Peyer's patch (tissue), 4 donors: ENCODE results near the gene EHD4. TPM values are rescaled to one million over a fixed set of nuclear protein-coding genes. Genes with fewer than 3 reads are reported as not detected.
A peak's percentile ranks its signal among the peaks of the same experiment; 100 is the strongest.

Experiments used
- DNase-seq, 3 donors: peaks; one replicate each; pipeline ENCODE4 v3.0.0-alpha.2; 2017 to 2019
- H3K27ac ChIP-seq, 4 donors: fragments of 200-600 bp; sonication (generic); one replicate each; pipeline ENCODE4 v1.5.1; 2016 to 2019
- H3K27me3 ChIP-seq, 2 donors: fragments of 200-600 bp; sonication (generic); one replicate each; pipeline ENCODE4 v1.5.1; 2019
- H3K36me3 ChIP-seq, 3 donors: fragments of 200-600 bp; sonication (generic); one replicate each; pipeline ENCODE4 v1.5.1; 2016 to 2019
- H3K4me1 ChIP-seq, 4 donors: fragments of 200-600 bp; sonication (generic); one replicate each; pipeline ENCODE4 v1.5.1; 2016 to 2019
- H3K4me3 ChIP-seq, 4 donors: fragments of 200-600 bp; sonication (generic); 1 replicate in 3 of 4; 2 replicates in 1 of 4; pipeline ENCODE4 v1.5.1; 2016 to 2019; ENCODE audit warnings: mild to moderate bottlenecking in 1 of 4
- H3K9me3 ChIP-seq, 4 donors: fragments of 200-600 bp; sonication (generic); one replicate each; pipeline ENCODE4 v1.5.1; 2016 to 2019; ENCODE audit warnings: mild to moderate bottlenecking in 1 of 4
- POLR2A ChIP-seq, 2 donors: fragments of 450-650 bp; IDR thresholded peaks; one replicate each; pipeline ENCODE4 v1.5.1; 2017; ENCODE audit warnings: antibody characterized with exemption in 2 of 2, mild to moderate bottlenecking in 2 of 2, moderate library complexity in 2 of 2
- total RNA-seq, 4 donors: library from RNA; depleted of rRNA; stranded (reverse); fragments of >200 nt; gene quantifications; one replicate each; pipeline ENCODE4 v1.1.0, GENCODE V29; 2016
- TF ChIP-seq, protein P1 (sequence below), 6 experiments: fragments of 450-650 bp in 4 of 6; fragments of 200-600 bp in 2 of 6; sonication (generic) in 1 of 6; IDR thresholded peaks; one replicate each; pipeline ENCODE4 v1.5.1; 2017 to 2019; ENCODE audit warnings: antibody characterized with exemption in 6 of 6, mild to moderate bottlenecking in 3 of 6, moderate library complexity in 1 of 6

Gene EHD4
- total RNA-seq, 4 donors from 2014 or later, result 23.1 to 53.9 (median 34.9) TPM

DNA sequence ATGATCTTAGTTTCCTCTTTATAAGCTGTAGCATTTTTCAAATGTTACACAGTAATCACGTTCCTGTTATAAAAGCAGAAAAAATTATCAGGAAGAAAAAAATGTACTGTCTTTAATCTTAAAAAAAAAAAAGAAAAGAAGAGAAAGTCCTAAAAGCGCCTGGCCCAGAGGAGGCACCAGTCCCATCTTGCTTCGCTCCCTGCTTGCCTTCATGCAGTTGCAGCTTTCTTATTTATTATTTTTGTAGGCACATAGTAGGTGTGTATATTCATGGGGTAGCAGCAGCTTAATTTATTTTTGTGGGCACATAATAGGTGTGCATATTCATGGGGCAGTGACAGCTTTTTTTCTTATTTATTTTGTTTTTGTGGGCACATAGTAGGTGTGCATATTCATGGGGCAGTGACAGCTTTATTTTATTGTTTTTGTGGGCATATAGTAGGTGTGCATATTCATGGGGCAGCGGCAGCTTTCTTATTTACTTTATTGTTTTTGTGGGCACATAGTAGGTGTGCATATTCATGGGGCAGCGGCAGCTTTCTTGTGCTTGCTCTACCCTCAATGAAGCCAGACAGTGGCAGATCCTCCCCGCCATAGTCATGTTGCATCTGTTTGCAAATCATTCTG, 5.5 kb upstream of the EHD4 start:
- H3K36me3 ChIP-seq, result no peaks in the 10 kb centered on the region

DNA sequence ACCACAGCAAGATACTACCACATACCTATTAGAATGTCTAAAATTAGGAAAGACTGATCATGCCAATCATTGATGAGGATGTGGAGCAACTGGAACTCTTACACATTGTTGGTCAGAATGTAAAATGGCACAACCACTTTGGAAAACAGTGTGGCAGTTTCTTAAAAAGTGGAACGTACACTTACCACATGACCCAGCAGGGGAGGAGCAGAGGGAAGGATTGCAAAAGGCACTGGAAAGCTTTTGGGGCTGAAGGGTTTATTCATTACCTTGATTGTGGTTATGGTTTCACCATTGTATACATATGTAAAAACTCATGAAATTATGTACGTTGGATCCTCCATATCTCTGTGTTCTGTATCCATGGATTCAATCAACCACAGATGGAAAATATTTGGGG, 3.3 kb upstream of the EHD4 start:
- Histone ChIP-seq H3K27ac (no peak overlapping the region), H3K27me3 (no peaks in the 10 kb centered on the region), H3K36me3 (no peaks in the 10 kb centered on the region), H3K9me3 (no peaks in the 10 kb centered on the region), H3K4me3 (no peak overlapping the region), H3K4me1 (peaks cover 0 to 7% (median 0%) of the 10 kb centered on the region in 4 donors)
- no peak for DNase-seq
- TF ChIP-seq, protein P1, sequence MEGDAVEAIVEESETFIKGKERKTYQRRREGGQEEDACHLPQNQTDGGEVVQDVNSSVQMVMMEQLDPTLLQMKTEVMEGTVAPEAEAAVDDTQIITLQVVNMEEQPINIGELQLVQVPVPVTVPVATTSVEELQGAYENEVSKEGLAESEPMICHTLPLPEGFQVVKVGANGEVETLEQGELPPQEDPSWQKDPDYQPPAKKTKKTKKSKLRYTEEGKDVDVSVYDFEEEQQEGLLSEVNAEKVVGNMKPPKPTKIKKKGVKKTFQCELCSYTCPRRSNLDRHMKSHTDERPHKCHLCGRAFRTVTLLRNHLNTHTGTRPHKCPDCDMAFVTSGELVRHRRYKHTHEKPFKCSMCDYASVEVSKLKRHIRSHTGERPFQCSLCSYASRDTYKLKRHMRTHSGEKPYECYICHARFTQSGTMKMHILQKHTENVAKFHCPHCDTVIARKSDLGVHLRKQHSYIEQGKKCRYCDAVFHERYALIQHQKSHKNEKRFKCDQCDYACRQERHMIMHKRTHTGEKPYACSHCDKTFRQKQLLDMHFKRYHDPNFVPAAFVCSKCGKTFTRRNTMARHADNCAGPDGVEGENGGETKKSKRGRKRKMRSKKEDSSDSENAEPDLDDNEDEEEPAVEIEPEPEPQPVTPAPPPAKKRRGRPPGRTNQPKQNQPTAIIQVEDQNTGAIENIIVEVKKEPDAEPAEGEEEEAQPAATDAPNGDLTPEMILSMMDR (IDR thresholded peaks at IDR 0.05), result no peak
- no peak for TF ChIP-seq POLR2A (IDR thresholded peaks at IDR 0.05)

More for the DNA sequence above, 5.5 kb upstream of the EHD4 start:
- H3K9me3 ChIP-seq, result no peaks in the 10 kb centered on the region
- no peaks in the 10 kb centered on the region for H3K27me3 ChIP-seq
- H3K27ac ChIP-seq, result no peak overlapping the region
- DNase-seq, result peak in 1 of 3 donors; percentile 15
- H3K4me3 ChIP-seq, result no peak overlapping the region
- peaks cover 0 to 6% (median 0%) of the 10 kb centered on the region in 4 donors for H3K4me1 ChIP-seq
- TF ChIP-seq, protein P1 (IDR thresholded peaks at IDR 0.05), result no peak
- TF ChIP-seq POLR2A (IDR thresholded peaks at IDR 0.05), result no peak

DNA sequence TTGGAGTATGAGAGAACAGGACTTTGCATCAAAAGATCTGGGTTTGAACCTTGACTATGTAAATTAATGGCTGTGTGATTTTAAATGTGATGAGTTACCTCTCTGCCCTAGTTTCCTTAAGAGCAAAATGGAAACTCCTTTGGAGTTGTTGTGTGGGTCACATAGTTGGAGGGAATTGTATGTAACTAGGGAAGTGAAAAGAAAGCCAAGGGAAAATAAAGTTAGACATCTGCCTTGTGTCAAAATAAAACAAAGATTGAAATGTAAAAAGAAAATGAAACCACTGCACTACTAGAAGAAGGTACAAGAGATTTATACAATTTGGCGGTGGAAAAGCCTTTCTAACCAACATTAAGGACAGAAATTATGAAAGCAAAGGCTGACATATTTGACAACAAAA, 1.7 kb upstream of the EHD4 start:
- H3K4me1 ChIP-seq, result peaks cover 0 to 17% (median 3%) of the 10 kb centered on the region in 4 donors
- DNase-seq, result no peak
- no peaks in the 10 kb centered on the region for H3K9me3 ChIP-seq
- H3K27me3 ChIP-seq, result no peaks in the 10 kb centered on the region
- H3K36me3 ChIP-seq, result no peaks in the 10 kb centered on the region
- TF ChIP-seq POLR2A (IDR thresholded peaks at IDR 0.05), result no peak
- TF ChIP-seq, protein P1 (IDR thresholded peaks at IDR 0.05), result no peak
- H3K4me3 ChIP-seq, result no peak overlapping the region
- H3K27ac ChIP-seq, result no peak overlapping the region

DNA sequence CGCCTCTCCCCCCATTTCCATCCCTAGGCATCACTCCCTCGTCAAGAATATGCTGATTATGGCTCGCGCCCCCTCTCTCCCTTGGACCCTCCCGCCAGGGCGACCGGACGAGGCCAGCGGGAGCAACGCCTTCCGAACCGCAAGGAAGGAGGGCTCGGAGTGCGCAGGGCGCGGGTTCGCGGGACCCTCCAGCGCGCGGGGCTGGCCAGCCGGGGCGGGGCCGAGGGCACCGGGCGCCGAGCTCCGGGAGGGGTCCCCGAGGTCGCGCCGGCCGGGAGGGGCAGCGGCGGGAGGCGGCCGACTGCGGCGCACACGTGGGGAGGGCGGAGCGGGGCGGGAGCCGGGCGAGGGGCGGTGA, 483 bp downstream of the EHD4 start:
- TF ChIP-seq, protein P1 (IDR thresholded peaks at IDR 0.05), result no peak
- no peak for TF ChIP-seq POLR2A (IDR thresholded peaks at IDR 0.05)
- H3K27me3 ChIP-seq, result no peaks in the 10 kb centered on the region
- H3K4me3 ChIP-seq, result peak overlapping the region; percentile 90 to 96 (median 95)
- no peak for DNase-seq
- no peaks in the 10 kb centered on the region for H3K36me3 ChIP-seq
- H3K9me3 ChIP-seq, result no peaks in the 10 kb centered on the region
- H3K4me1 ChIP-seq, result peaks cover 0 to 25% (median 3%) of the 10 kb centered on the region in 4 donors
- H3K27ac ChIP-seq, result peak overlapping the region; percentile 88 to 97 (median 94)

DNA sequence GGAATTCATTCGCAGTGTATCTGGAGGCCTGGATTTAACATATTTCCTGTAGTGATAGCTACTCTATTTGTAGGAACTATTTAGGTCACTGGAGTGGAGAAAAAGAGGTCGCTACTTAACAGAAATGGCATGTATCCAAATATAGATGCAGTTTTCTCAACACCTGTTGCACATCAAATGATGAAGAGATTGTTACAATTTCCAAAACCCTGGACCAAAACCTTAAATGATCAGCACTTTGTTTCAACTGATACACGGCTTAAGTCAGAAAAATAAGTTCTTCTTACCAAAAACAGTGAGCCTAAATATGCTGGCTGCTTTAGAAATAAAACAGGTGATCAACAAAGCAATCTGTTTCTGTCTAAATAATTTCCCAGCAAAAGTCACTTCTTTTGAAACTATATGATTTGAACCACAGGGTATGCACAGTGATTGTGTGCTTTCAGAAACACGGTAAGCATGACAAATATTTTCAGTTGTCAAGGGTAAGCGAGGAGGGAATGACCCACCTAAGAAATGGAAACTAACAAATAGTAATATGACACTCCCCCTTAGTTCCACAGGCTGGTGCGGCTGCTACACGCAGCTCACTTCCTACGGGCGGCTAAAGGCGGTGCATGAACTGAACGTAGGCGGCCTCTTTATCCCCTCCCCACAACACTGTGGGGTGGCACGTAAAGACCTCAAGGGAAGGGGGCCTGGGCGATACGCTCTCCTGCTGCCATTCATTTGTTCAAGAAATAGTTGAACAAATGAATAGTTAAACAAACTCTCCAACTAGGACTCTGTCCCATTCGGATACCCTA, 1.1 kb downstream of the EHD4 start:
- Histone ChIP-seq H3K27ac (peak overlapping the region; percentile 88 to 97 (median 94)), H3K27me3 (no peaks in the 10 kb centered on the region), H3K4me1 (peaks cover 0 to 31% (median 3%) of the 10 kb centered on the region in 4 donors), H3K9me3 (no peaks in the 10 kb centered on the region), H3K36me3 (no peaks in the 10 kb centered on the region), H3K4me3 (peak overlapping the region; percentile 90 to 96 (median 95))
- DNase-seq, result peak in 2 of 3 donors; percentile 69 to 81
- TF ChIP-seq, protein P1 (IDR thresholded peaks at IDR 0.05), result peak in 2 of 6 experiments; percentile 19 to 24
- TF ChIP-seq POLR2A (IDR thresholded peaks at IDR 0.05), result peak; percentile 41 to 50
